ENCODE measurements around the gene MAP3K7CL. TPM values are rescaled to one million over a fixed set of nuclear protein-coding genes. Genes with fewer than 3 reads are reported as not detected.

MAP3K7CL gene
- total RNA-seq, 4 donors from 2014 or later: 1.5 to 2.6 (median 2.2) TPM

GRCh38 chr21:29168891-29169315, 38.5 kb downstream of the MAP3K7CL start:
- H3K4me3 ChIP-seq: no peak overlapping the region
- H3K9me3 ChIP-seq: no peaks in the 10 kb centered on the region
- no peaks in the 10 kb centered on the region for H3K36me3 ChIP-seq
- H3K27me3 ChIP-seq: no peaks in the 10 kb centered on the region
- WGBS, 2 donors (ENCODE audit: low coverage in 1 of 2): 74 to 76% methylated on average over 3 of the region's 3 CpGs
- H3K27ac ChIP-seq: no peak overlapping the region
- TF ChIP-seq POLR2A (IDR thresholded peaks at IDR 0.05) (no peak), EP300 (IDR thresholded peaks at IDR 0.05) (no peak), POLR2AphosphoS5 (IDR thresholded peaks at IDR 0.05) (no peak)
- TF ChIP-seq, protein P1, sequence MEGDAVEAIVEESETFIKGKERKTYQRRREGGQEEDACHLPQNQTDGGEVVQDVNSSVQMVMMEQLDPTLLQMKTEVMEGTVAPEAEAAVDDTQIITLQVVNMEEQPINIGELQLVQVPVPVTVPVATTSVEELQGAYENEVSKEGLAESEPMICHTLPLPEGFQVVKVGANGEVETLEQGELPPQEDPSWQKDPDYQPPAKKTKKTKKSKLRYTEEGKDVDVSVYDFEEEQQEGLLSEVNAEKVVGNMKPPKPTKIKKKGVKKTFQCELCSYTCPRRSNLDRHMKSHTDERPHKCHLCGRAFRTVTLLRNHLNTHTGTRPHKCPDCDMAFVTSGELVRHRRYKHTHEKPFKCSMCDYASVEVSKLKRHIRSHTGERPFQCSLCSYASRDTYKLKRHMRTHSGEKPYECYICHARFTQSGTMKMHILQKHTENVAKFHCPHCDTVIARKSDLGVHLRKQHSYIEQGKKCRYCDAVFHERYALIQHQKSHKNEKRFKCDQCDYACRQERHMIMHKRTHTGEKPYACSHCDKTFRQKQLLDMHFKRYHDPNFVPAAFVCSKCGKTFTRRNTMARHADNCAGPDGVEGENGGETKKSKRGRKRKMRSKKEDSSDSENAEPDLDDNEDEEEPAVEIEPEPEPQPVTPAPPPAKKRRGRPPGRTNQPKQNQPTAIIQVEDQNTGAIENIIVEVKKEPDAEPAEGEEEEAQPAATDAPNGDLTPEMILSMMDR (IDR thresholded peaks at IDR 0.05): no peak
- H3K4me1 ChIP-seq: peaks cover 0 to 7% (median 0%) of the 10 kb centered on the region in 3 donors
- ATAC-seq: no peak

- no peak for ATAC-seq
- Histone ChIP-seq H3K9me3 (no peaks in the 10 kb centered on the region), H3K27ac (no peak overlapping the region), H3K36me3 (no peaks in the 10 kb centered on the region), H3K4me3 (no peak overlapping the region), H3K4me1 (peaks cover 0 to 7% (median 0%) of the 10 kb centered on the region in 3 donors), H3K27me3 (no peaks in the 10 kb centered on the region)
- TF ChIP-seq, protein P1 (IDR thresholded peaks at IDR 0.05): no peak
- TF ChIP-seq POLR2A (IDR thresholded peaks at IDR 0.05) (no peak), POLR2AphosphoS5 (IDR thresholded peaks at IDR 0.05) (no peak), EP300 (IDR thresholded peaks at IDR 0.05) (no peak)
- 85 to 100% methylated on average over 1 of the region's 1 CpG for WGBS, 2 donors (ENCODE audit: low coverage in 1 of 2)
These were observed 40.5 kb downstream of the MAP3K7CL start for GRCh38 chr21:29170944-29171343.

- WGBS, 2 donors (ENCODE audit: low coverage in 1 of 2): 57 to 91% methylated on average over 1 of the region's 1 CpG
- Histone ChIP-seq H3K9me3 (no peaks in the 10 kb centered on the region), H3K27me3 (no peaks in the 10 kb centered on the region), H3K36me3 (no peaks in the 10 kb centered on the region), H3K27ac (no peak overlapping the region), H3K4me1 (peaks cover 0 to 7% (median 0%) of the 10 kb centered on the region in 3 donors), H3K4me3 (no peak overlapping the region)
- TF ChIP-seq EP300 (IDR thresholded peaks at IDR 0.05): no peak
- TF ChIP-seq, protein P1 (IDR thresholded peaks at IDR 0.05): no peak
- no peak for TF ChIP-seq POLR2AphosphoS5 (IDR thresholded peaks at IDR 0.05)
- TF ChIP-seq POLR2A (IDR thresholded peaks at IDR 0.05): no peak
- no peak for ATAC-seq
These were observed 41.8 kb downstream of the MAP3K7CL start for GRCh38 chr21:29172282-29172681.

- H3K4me1 ChIP-seq: peaks cover 0 to 7% (median 0%) of the 10 kb centered on the region in 3 donors
- no peak overlapping the region for H3K27ac ChIP-seq
- no peak overlapping the region for H3K4me3 ChIP-seq
- no peaks in the 10 kb centered on the region for H3K9me3 ChIP-seq
- H3K36me3 ChIP-seq: no peaks in the 10 kb centered on the region
- no peak for ATAC-seq
- WGBS, 2 donors (ENCODE audit: low coverage in 1 of 2): 55 to 76% methylated on average over 9 of the region's 9 CpGs
- TF ChIP-seq, protein P1 (IDR thresholded peaks at IDR 0.05): no peak
- no peak for TF ChIP-seq POLR2A (IDR thresholded peaks at IDR 0.05)
- TF ChIP-seq POLR2AphosphoS5 (IDR thresholded peaks at IDR 0.05): no peak
- no peak for TF ChIP-seq EP300 (IDR thresholded peaks at IDR 0.05)
- no peaks in the 10 kb centered on the region for H3K27me3 ChIP-seq
These were observed 44.2 kb downstream of the MAP3K7CL start for GRCh38 chr21:29174607-29175013.

DNA sequence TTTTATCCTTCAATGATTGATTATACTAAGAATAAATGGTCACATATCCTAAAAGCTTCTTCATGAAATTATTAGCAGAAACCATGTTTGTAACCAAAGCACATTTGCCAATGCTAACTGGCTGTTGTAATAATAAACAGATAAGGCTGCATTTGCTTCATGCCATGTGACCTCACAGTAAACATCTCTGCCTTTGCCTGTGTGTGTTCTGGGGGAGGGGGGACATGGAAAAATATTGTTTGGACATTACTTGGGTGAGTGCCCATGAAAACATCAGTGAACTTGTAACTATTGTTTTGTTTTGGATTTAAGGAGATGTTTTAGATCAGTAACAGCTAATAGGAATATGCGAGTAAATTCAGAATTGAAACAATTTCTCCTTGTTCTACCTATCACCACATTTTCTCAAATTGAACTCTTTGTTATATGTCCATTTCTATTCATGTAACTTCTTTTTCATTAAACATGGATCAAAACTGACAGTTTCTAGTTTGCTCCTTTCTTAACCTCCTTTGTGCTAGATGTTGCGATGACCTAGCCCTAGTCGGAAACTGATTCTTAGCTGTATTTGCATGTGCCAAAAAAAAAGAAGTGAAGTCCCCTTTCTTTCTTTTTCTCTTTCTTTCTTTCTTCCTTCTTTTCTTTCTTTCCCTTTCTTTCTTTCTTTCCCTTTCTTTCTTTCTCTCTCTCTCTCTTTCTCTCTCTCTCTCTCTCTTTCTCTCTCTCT, 45.1 kb downstream of the MAP3K7CL start:
- WGBS, 2 donors (ENCODE audit: low coverage in 1 of 2): 75% methylated on average over 3 of the region's 3 CpGs
- no peak overlapping the region for H3K4me3 ChIP-seq
- peak overlapping the region in 1 of 4 donors; percentile 20 for H3K27ac ChIP-seq
- H3K4me1 ChIP-seq: peaks cover 0 to 7% (median 0%) of the 10 kb centered on the region in 3 donors
- no peak for ATAC-seq
- H3K9me3 ChIP-seq: no peaks in the 10 kb centered on the region
- no peaks in the 10 kb centered on the region for H3K36me3 ChIP-seq
- TF ChIP-seq POLR2AphosphoS5 (IDR thresholded peaks at IDR 0.05) (no peak), POLR2A (IDR thresholded peaks at IDR 0.05) (no peak), EP300 (IDR thresholded peaks at IDR 0.05) (no peak)
- TF ChIP-seq, protein P1 (IDR thresholded peaks at IDR 0.05): no peak
- H3K27me3 ChIP-seq: no peaks in the 10 kb centered on the region
